ENCODE measurements around the gene TLE6.

TLE6 gene

GRCh38 chr19:2997720-2998119, 20.4 kb downstream of the TLE6 start:
- Histone ChIP-seq H3K27me3 (ENCODE audit: insufficient read depth, low read length, poor library complexity, severe bottlenecking) (no peaks in the 10 kb centered on the region), H3K4me3 (ENCODE audit: low read length, poor library complexity, severe bottlenecking) (no peak overlapping the region), H3K79me2 (ENCODE audit: insufficient read depth, low read length) (no peaks in the 10 kb centered on the region), H3K4me2 (ENCODE audit: low read depth, low read length, poor library complexity, severe bottlenecking) (no peak overlapping the region), H2AFZ (ENCODE audit: low read length) (no peak overlapping the region), H3K36me3 (ENCODE audit: insufficient read depth, low read length) (no peaks in the 10 kb centered on the region), H3K9ac (ENCODE audit: low read depth, low read length, poor library complexity, severe bottlenecking) (no peak overlapping the region), H3K9me3 (ENCODE audit: insufficient read depth, low read depth, low read length) (no peaks in the 10 kb centered on the region), H3K4me1 (ENCODE audit: insufficient read depth, low read length, poor library complexity, severe bottlenecking) (no peaks in the 10 kb centered on the region), H4K20me1 (ENCODE audit: insufficient read depth, low read length, poor library complexity, severe bottlenecking) (no peaks in the 10 kb centered on the region), H3F3A (ENCODE audit: low read depth) (no peaks in the 10 kb centered on the region), H3K9me2 (replicated peaks; ENCODE audit: low read depth, low read length) (no peaks in the 10 kb centered on the region)
- no peak for TF ChIP-seq EZH2phosphoT487 (IDR thresholded peaks at IDR 0.05; ENCODE audit: borderline replicate concordance)

GRCh38 chr19:2998642-2999041, 21.3 kb downstream of the TLE6 start:
- Histone ChIP-seq H2AFZ (ENCODE audit: low read length) (no peak overlapping the region), H3K36me3 (ENCODE audit: insufficient read depth, low read length) (no peaks in the 10 kb centered on the region), H3K9ac (ENCODE audit: low read depth, low read length, poor library complexity, severe bottlenecking) (no peak overlapping the region), H3K4me3 (ENCODE audit: low read length, poor library complexity, severe bottlenecking) (no peak overlapping the region), H3F3A (ENCODE audit: low read depth) (no peaks in the 10 kb centered on the region), H3K4me1 (ENCODE audit: insufficient read depth, low read length, poor library complexity, severe bottlenecking) (no peaks in the 10 kb centered on the region), H4K20me1 (ENCODE audit: insufficient read depth, low read length, poor library complexity, severe bottlenecking) (no peaks in the 10 kb centered on the region), H3K9me2 (replicated peaks; ENCODE audit: low read depth, low read length) (no peaks in the 10 kb centered on the region), H3K79me2 (ENCODE audit: insufficient read depth, low read length) (no peaks in the 10 kb centered on the region), H3K4me2 (ENCODE audit: low read depth, low read length, poor library complexity, severe bottlenecking) (no peak overlapping the region), H3K9me3 (ENCODE audit: insufficient read depth, low read depth, low read length) (no peaks in the 10 kb centered on the region), H3K27me3 (ENCODE audit: insufficient read depth, low read length, poor library complexity, severe bottlenecking) (no peaks in the 10 kb centered on the region)
- TF ChIP-seq EZH2phosphoT487 (IDR thresholded peaks at IDR 0.05; ENCODE audit: borderline replicate concordance) (no peak), CTCF (conservative IDR thresholded peaks at IDR 0.05; ENCODE audit: low read length) (no peak)

GRCh38 chr19:3001235-3001800, 24.0 kb downstream of the TLE6 start:
- Histone ChIP-seq H3K9me2 (replicated peaks; ENCODE audit: low read depth, low read length) (no peaks in the 10 kb centered on the region), H3K36me3 (ENCODE audit: insufficient read depth, low read length) (no peaks in the 10 kb centered on the region), H3K9me3 (ENCODE audit: insufficient read depth, low read depth, low read length) (no peaks in the 10 kb centered on the region), H3K4me1 (ENCODE audit: insufficient read depth, low read length, poor library complexity, severe bottlenecking) (no peaks in the 10 kb centered on the region), H3K79me2 (ENCODE audit: insufficient read depth, low read length) (no peaks in the 10 kb centered on the region), H3F3A (ENCODE audit: low read depth) (no peaks in the 10 kb centered on the region), H3K9ac (ENCODE audit: low read depth, low read length, poor library complexity, severe bottlenecking) (no peak overlapping the region), H3K4me2 (ENCODE audit: low read depth, low read length, poor library complexity, severe bottlenecking) (no peak overlapping the region), H3K27me3 (ENCODE audit: insufficient read depth, low read length, poor library complexity, severe bottlenecking) (no peaks in the 10 kb centered on the region), H2AFZ (ENCODE audit: low read length) (no peak overlapping the region), H4K20me1 (ENCODE audit: insufficient read depth, low read length, poor library complexity, severe bottlenecking) (no peaks in the 10 kb centered on the region), H3K4me3 (ENCODE audit: low read length, poor library complexity, severe bottlenecking) (no peak overlapping the region)
- TF ChIP-seq EZH2phosphoT487 (IDR thresholded peaks at IDR 0.05; ENCODE audit: borderline replicate concordance) = no peak
- TF ChIP-seq CTCF (conservative IDR thresholded peaks at IDR 0.05; ENCODE audit: low read length) = no peak

- H3K4me1 ChIP-seq (ENCODE audit: insufficient read depth, low read length, poor library complexity, severe bottlenecking) = no peaks in the 10 kb centered on the region
- H2AFZ ChIP-seq (ENCODE audit: low read length) = no peak overlapping the region
- no peak for TF ChIP-seq EZH2phosphoT487 (IDR thresholded peaks at IDR 0.05; ENCODE audit: borderline replicate concordance)
- no peak for TF ChIP-seq CTCF (conservative IDR thresholded peaks at IDR 0.05; ENCODE audit: low read length)
- no peak overlapping the region for H3K4me3 ChIP-seq (ENCODE audit: low read length, poor library complexity, severe bottlenecking)
- H3K79me2 ChIP-seq (ENCODE audit: insufficient read depth, low read length) = no peaks in the 10 kb centered on the region
- H3K9me2 ChIP-seq (replicated peaks; ENCODE audit: low read depth, low read length) = no peaks in the 10 kb centered on the region
- H3K4me2 ChIP-seq (ENCODE audit: low read depth, low read length, poor library complexity, severe bottlenecking) = no peak overlapping the region
- no peaks in the 10 kb centered on the region for H4K20me1 ChIP-seq (ENCODE audit: insufficient read depth, low read length, poor library complexity, severe bottlenecking)
- H3K27me3 ChIP-seq (ENCODE audit: insufficient read depth, low read length, poor library complexity, severe bottlenecking) = no peaks in the 10 kb centered on the region
- no peaks in the 10 kb centered on the region for H3K36me3 ChIP-seq (ENCODE audit: insufficient read depth, low read length)
- H3K9me3 ChIP-seq (ENCODE audit: insufficient read depth, low read depth, low read length) = no peaks in the 10 kb centered on the region
- no peaks in the 10 kb centered on the region for H3F3A ChIP-seq (ENCODE audit: low read depth)
- no peak overlapping the region for H3K9ac ChIP-seq (ENCODE audit: low read depth, low read length, poor library complexity, severe bottlenecking)
Measured at GRCh38 chr19:3003046-3003445, 25.7 kb downstream of the TLE6 start.
